Measurements from ENCODE around the gene SEMA4D. TPM values are rescaled to one million over a fixed set of nuclear protein-coding genes. Genes with fewer than 3 reads are reported as not detected.
A peak's percentile ranks its signal among the peaks of the same experiment; 100 is the strongest.

SEMA4D gene
- total and polyA plus RNA-seq, 9 of the 15 experiments (the other 6 are each of a cell fraction or from before 2014, with no cell fraction given), result 0.38 to 5.1 (median 1.8) TPM

- TF ChIP-seq SRSF7 (optimal IDR thresholded peaks at IDR 0.05; ENCODE audit: low read depth, low read length) (no peak), RUNX1 (IDR thresholded peaks at IDR 0.05; ENCODE audit: low read depth) (no peak), POLR2AphosphoS2 (IDR thresholded peaks at IDR 0.05; ENCODE audit: low read length) (no peak), MAFG (tag; conservative IDR thresholded peaks at IDR 0.05) (no peak), HSF4 (CRISPR knock-in tag; IDR thresholded peaks at IDR 0.05; ENCODE audit: borderline replicate concordance) (no peak), ZBTB12 (CRISPR knock-in tag; IDR thresholded peaks at IDR 0.05) (no peak), ZNF584 (CRISPR knock-in tag; IDR thresholded peaks at IDR 0.05; ENCODE audit: low read depth) (no peak), CEBPZ (IDR thresholded peaks at IDR 0.05; ENCODE audit: borderline replicate concordance, low read depth, low read length) (no peak), GTF2A2 (tag; IDR thresholded peaks at IDR 0.05) (no peak), SAP30 (IDR thresholded peaks at IDR 0.05; ENCODE audit: borderline replicate concordance, insufficient read depth, low read depth, low read length, poor library complexity, severe bottlenecking) (peak; percentile 19), MXI1 (IDR thresholded peaks at IDR 0.05; ENCODE audit: low read depth, low read length) (0 out of 2 replicates have a peak, but pooled peaks have one; percentile 29), RNF219 (CRISPR knock-in tag; IDR thresholded peaks at IDR 0.05) (no peak), ZKSCAN8 (CRISPR knock-in tag; IDR thresholded peaks at IDR 0.05) (no peak), CREB5 (CRISPR knock-in tag; IDR thresholded peaks at IDR 0.05) (no peak)
These were observed 186.3 kb downstream of the SEMA4D start (continued) for GRCh38 chr9:89311346-89312221.

Measured in K562 (cell line).